DMS 273 (cell line): Measurements from ENCODE around the gene ARL6IP4.
A peak's percentile ranks its signal among the peaks of the same experiment; 100 is the strongest.
"Not testable (repeated sequence)": the region's sequence is repeated elsewhere in the genome, so short reads cannot be mapped to it uniquely, and the experiment has no call there.

Experiments
- DNase-seq: peaks from one replicate; lab custom pipeline; 2025; ENCODE audit not compliant: unreplicated experiment; lab: John Stamatoyannopoulos, UW

ARL6IP4 gene

GRCh38 chr12:122980183-122981035 is at the start of gene ARL6IP4:
TSS of gene ARL6IP4 (plus strand) at chr12:122980681. CDS start at chr12:122981140, 459 bp downstream.
- DNase-seq = peak; percentile 82

- no peak for DNase-seq
Observed at GRCh38 chr12:122932207-122932606, 48.3 kb upstream of the ARL6IP4 start.

GRCh38 chr12:122934722-122935121 is 45.8 kb upstream of the ARL6IP4 start:
- no peak for DNase-seq

- DNase-seq = no peak
Observed at GRCh38 chr12:122935318-122935717, 45.2 kb upstream of the ARL6IP4 start.

- no peak for DNase-seq
Observed at GRCh38 chr12:122937622-122938091, 42.8 kb upstream of the ARL6IP4 start.

GRCh38 chr12:122939125-122939524 is 41.4 kb upstream of the ARL6IP4 start:
- no peak for DNase-seq

GRCh38 chr12:122941351-122941750 is 39.1 kb upstream of the ARL6IP4 start:
- DNase-seq = not testable (repeated sequence)

GRCh38 chr12:122942637-122943036 is 37.8 kb upstream of the ARL6IP4 start:
- peak; percentile 13 for DNase-seq

- DNase-seq = no peak
Observed at GRCh38 chr12:122943196-122943595, 37.3 kb upstream of the ARL6IP4 start.

- peak; percentile 45 for DNase-seq
Observed at GRCh38 chr12:122944605-122945592, 35.6 kb upstream of the ARL6IP4 start.

GRCh38 chr12:122946690-122947341 is 33.7 kb upstream of the ARL6IP4 start:
- DNase-seq = peak; percentile 62

- DNase-seq = no peak
Observed at GRCh38 chr12:122947352-122947792, 33.1 kb upstream of the ARL6IP4 start.

- no peak for DNase-seq
Observed at GRCh38 chr12:122948605-122949004, 31.9 kb upstream of the ARL6IP4 start.

- DNase-seq = no peak
Observed at GRCh38 chr12:122949405-122949804, 31.1 kb upstream of the ARL6IP4 start.

GRCh38 chr12:122949816-122950675 is 30.4 kb upstream of the ARL6IP4 start:
- DNase-seq = no peak

GRCh38 chr12:122951406-122951805 is 29.1 kb upstream of the ARL6IP4 start:
- no peak for DNase-seq

- DNase-seq = peak; percentile 66
Observed at GRCh38 chr12:122951979-122952892, 28.2 kb upstream of the ARL6IP4 start.

- peak; percentile 71 for DNase-seq
Observed at GRCh38 chr12:122955156-122955555, 25.3 kb upstream of the ARL6IP4 start.

GRCh38 chr12:122956035-122956434 is 24.4 kb upstream of the ARL6IP4 start:
- no peak for DNase-seq
